Calu3 (cell line): Measurements from ENCODE around the gene RPTOR. TPM values are rescaled to one million over a fixed set of nuclear protein-coding genes. Genes with fewer than 3 reads are reported as not detected.

Experiments used
- BruUV-seq: library from RNA; stranded (reverse); fragments of 400-500 nt; replicated peaks from 2 replicates; lab custom pipeline; 2021; lab: Mats Ljungman, UMichigan
- CTCF ChIA-PET: fragments of 300-600 bp; sonication (Branson Sonifier 250); formaldehyde crosslinking; loops from one replicate; lab custom pipeline; 2022; ENCODE audit warnings: antibody characterized with exemption; lab: Charles Lee
- DNase-seq: peaks from one replicate; pipeline ENCODE4 v3.0.0; 2022
- H3K27ac Mint-ChIP-seq: one replicate; pipeline ENCODE4 v1.8.0; 2022; ENCODE audit warnings: mixed read lengths; ENCODE audit not compliant: unreplicated experiment
- H3K27me3 Mint-ChIP-seq: one replicate; pipeline ENCODE4 v1.8.0; 2022; ENCODE audit warnings: mixed read lengths; ENCODE audit not compliant: unreplicated experiment
- H3K36me3 Mint-ChIP-seq: one replicate; pipeline ENCODE4 v1.8.0; 2022; ENCODE audit warnings: mild to moderate bottlenecking, moderate library complexity, mixed read lengths; ENCODE audit not compliant: insufficient read depth, unreplicated experiment
- H3K4me1 Mint-ChIP-seq: one replicate; pipeline ENCODE4 v1.8.0; 2022; ENCODE audit warnings: mild to moderate bottlenecking, low read depth, mixed read lengths; ENCODE audit not compliant: unreplicated experiment
- H3K4me3 Mint-ChIP-seq: one replicate; pipeline ENCODE4 v1.8.0; 2022; ENCODE audit warnings: mild to moderate bottlenecking, low read depth, moderate library complexity, mixed read lengths; ENCODE audit not compliant: unreplicated experiment
- H3K9me3 Mint-ChIP-seq: one replicate; pipeline ENCODE4 v1.8.0; 2022; ENCODE audit warnings: low read depth, mixed read lengths; ENCODE audit not compliant: unreplicated experiment
- intact Hi-C: fragments of 100-400 bp; cut with micrococcal nuclease; formaldehyde crosslinking; loops from one replicate; pipeline ENCODE4 v1.10.0; 2022; ENCODE audit not compliant: unreplicated experiment
- total RNA-seq: library from RNA; stranded (reverse); gene quantifications from 2 replicates; pipeline ENCODE4 v1.2.3, GENCODE V29; 2022
- TF ChIP-seq, protein P1 (sequence below): fragments of 200-600 bp; IDR thresholded peaks from one replicate; pipeline ENCODE4 v1.8.0; 2022; ENCODE audit warnings: antibody characterized with exemption; ENCODE audit not compliant: unreplicated experiment

Gene RPTOR
- total RNA-seq, 1 experiment from 2014 or later, result 41.8 TPM

DNA sequence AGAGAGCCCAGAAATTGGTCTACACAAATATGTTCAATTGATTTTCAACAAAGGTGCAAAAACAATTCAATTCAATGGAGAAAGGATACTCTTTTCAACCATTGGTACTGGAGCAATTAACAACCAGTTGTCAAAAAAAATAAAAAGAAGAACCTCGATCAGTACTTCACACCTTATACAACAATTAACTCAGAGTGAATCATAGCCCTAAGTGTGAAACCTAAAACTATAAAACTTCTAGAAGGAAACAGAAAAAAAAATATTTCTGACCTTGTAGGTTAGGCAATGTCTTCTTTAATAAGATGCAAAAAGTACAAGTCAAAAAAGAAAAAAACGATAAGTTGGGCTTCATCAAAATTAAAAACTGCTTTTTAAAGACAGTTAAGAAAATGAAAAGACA, 390.9 kb downstream of the RPTOR start:
- no peak overlapping the region for H3K4me3 Mint-ChIP-seq
- intact Hi-C loops, result no loop called here
- no peak overlapping the region for H3K27ac Mint-ChIP-seq
- H3K9me3 Mint-ChIP-seq, result no peaks in the 10 kb centered on the region
- TF ChIP-seq, protein P1, sequence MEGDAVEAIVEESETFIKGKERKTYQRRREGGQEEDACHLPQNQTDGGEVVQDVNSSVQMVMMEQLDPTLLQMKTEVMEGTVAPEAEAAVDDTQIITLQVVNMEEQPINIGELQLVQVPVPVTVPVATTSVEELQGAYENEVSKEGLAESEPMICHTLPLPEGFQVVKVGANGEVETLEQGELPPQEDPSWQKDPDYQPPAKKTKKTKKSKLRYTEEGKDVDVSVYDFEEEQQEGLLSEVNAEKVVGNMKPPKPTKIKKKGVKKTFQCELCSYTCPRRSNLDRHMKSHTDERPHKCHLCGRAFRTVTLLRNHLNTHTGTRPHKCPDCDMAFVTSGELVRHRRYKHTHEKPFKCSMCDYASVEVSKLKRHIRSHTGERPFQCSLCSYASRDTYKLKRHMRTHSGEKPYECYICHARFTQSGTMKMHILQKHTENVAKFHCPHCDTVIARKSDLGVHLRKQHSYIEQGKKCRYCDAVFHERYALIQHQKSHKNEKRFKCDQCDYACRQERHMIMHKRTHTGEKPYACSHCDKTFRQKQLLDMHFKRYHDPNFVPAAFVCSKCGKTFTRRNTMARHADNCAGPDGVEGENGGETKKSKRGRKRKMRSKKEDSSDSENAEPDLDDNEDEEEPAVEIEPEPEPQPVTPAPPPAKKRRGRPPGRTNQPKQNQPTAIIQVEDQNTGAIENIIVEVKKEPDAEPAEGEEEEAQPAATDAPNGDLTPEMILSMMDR, result no peak
- H3K36me3 Mint-ChIP-seq, result peaks cover 4% of the 10 kb centered on the region
- no peak for DNase-seq
- no peaks in the 10 kb centered on the region for H3K27me3 Mint-ChIP-seq
- no TSS peak for BruUV-seq
- H3K4me1 Mint-ChIP-seq, result no peaks in the 10 kb centered on the region
- CTCF ChIA-PET, result no interaction called here

DNA sequence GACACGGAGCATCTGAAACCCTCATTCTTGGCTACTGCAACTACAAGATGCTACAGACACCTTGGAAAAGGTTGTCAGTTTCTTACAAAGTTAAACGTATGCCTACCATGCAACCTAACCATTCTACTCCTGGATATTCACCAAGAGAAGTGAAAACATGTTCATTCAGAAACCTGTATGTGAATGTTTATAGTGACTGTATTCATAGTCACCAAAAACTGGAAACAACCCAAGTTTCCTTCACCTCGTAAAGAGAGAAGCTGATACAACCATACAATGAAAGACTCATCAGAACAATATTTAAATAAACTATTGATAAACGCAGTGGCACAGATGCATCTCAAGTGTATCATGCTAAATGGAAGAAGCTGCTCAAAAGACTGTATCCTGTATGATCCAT, 391.6 kb downstream of the RPTOR start:
- DNase-seq, result no peak
- H3K36me3 Mint-ChIP-seq, result peaks cover 4% of the 10 kb centered on the region
- CTCF ChIA-PET, result no interaction called here
- TF ChIP-seq, protein P1, result no peak
- no TSS peak for BruUV-seq
- no peaks in the 10 kb centered on the region for H3K4me1 Mint-ChIP-seq
- intact Hi-C loops, result no loop called here
- H3K27ac Mint-ChIP-seq, result no peak overlapping the region
- H3K4me3 Mint-ChIP-seq, result no peak overlapping the region
- no peaks in the 10 kb centered on the region for H3K27me3 Mint-ChIP-seq
- no peaks in the 10 kb centered on the region for H3K9me3 Mint-ChIP-seq

DNA sequence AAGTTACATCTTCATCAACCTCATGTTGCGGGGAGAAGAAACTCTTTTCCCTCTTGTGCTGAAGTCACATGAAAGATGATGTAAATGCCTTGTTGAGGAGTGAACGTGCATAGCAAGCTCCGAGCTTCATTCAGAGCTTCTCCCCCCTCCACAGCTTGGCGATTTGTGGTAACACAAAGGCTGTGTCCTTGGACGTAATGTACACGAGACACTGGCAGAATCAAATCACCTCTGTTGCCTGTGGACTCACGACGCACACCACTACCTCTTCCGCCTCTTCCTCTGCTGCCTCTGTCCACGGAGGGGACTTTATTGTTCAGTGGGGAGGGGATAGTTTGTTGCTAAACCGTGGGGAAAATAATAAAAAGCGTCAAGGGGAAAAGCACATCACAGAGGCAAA, 392.1 kb downstream of the RPTOR start:
- Mint-ChIP-seq H3K27ac (no peak overlapping the region), H3K4me3 (no peak overlapping the region), H3K9me3 (no peaks in the 10 kb centered on the region), H3K27me3 (no peaks in the 10 kb centered on the region), H3K4me1 (no peaks in the 10 kb centered on the region), H3K36me3 (peaks cover 4% of the 10 kb centered on the region)
- no TSS peak for BruUV-seq
- CTCF ChIA-PET, result no interaction called here
- TF ChIP-seq, protein P1, result no peak
- no peak for DNase-seq
- intact Hi-C loops, result no loop called here

DNA sequence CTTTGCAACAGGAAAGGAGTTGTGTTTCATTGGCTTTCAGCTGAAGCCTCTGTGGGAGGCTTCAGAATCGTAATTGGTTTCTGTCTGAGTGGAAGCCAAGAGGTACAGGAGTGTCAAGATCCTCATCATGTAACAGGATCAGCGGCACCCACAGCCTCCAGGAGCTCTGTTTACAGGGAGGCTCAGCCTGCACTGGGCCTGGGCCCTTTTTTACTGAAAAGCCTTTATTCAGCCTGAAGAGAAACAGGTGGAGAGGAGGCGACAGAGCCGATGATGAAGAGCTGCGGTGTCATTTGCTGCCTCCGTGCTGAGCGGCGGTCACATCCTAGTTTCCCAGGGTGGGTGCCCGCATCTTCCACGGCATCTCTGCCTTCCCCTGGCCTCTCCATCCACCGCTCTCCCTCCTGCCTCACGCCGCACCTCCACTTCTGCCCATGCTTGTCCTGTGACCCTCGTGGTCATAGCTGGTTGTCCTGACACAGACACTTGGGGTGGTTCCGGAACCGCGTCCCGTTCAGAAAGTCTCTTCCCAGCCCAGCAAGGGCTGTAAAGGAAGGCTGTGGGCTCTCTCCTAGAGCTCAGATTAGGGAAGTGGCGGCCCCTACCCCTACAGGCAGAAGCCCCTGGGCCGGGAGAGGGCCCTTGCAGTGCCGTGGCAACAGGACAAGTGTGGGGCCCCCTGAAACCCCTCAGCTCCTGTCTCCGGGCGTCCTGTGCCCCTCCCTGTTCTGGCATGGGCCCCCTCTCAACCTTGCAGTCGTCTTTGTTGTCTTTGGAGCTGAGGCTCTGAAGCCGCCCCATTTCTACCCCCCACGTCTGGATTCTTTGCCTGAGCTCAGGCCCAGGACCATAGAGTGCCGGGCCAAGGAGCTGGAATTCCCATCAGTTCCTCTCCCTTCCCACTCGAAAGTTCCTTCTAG, 393.1 kb downstream of the RPTOR start:
- CTCF ChIA-PET, result no interaction called here
- no TSS peak for BruUV-seq
- Mint-ChIP-seq H3K36me3 (peaks cover 4% of the 10 kb centered on the region), H3K27me3 (no peaks in the 10 kb centered on the region), H3K4me1 (no peaks in the 10 kb centered on the region), H3K9me3 (no peaks in the 10 kb centered on the region), H3K27ac (no peak overlapping the region), H3K4me3 (no peak overlapping the region)
- TF ChIP-seq, protein P1, result no peak
- DNase-seq, result no peak
- intact Hi-C loops, result no loop called here
